ENCODE data around the gene BMERB1. TPM values are rescaled to one million over a fixed set of nuclear protein-coding genes. Genes with fewer than 3 reads are reported as not detected.

The BMERB1 gene
- total and polyA plus RNA-seq, 7 donors = 26.6 to 133 (median 41.3) TPM

DNA sequence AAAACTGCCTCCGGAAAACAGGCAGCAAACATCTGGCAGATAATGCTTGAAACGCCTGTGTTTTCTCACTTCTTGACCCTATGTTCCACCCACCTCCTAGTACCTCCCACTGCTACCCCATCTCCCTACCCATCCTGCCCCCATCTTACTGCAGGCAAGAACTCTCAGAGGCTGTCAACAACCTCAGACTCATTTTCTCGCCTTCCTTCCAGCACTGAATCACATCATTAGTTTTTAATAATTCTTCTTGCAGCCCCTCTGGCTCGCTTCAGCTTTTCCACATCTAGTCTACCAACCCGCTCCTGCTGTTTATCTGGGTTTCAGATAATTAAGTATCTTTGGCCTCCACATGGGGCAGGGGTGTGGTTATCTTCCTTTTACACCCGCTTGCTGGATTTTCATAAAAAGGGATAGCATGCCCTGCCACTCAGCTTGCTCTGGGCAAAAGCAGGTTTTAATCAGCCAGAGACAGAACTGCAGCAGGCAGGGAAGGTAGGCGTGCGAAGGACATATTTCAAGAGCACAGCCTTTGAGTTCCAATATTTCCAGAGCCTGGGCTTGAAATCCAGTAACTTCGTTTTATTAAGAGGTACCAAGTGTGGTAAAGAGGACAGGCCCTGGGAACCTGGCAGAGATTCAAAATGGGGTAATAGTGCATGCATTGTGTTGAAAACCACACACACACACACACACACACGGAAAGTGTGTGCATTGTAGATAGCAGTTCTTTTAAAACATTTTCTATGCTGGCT, 87.5 kb downstream of the BMERB1 start:
- no peaks in the 10 kb centered on the region for H3K36me3 ChIP-seq (ENCODE audit: insufficient read depth in 1 of 2, low read depth in 1 of 2)
- peak overlapping the region; percentile 74 for H3K27ac ChIP-seq
- H3K4me3 ChIP-seq = no peak overlapping the region
- 73 to 78% (median 77%) methylated on average over 10 of the region's 10 CpGs for WGBS, 3 donors
- TF ChIP-seq, protein P1, sequence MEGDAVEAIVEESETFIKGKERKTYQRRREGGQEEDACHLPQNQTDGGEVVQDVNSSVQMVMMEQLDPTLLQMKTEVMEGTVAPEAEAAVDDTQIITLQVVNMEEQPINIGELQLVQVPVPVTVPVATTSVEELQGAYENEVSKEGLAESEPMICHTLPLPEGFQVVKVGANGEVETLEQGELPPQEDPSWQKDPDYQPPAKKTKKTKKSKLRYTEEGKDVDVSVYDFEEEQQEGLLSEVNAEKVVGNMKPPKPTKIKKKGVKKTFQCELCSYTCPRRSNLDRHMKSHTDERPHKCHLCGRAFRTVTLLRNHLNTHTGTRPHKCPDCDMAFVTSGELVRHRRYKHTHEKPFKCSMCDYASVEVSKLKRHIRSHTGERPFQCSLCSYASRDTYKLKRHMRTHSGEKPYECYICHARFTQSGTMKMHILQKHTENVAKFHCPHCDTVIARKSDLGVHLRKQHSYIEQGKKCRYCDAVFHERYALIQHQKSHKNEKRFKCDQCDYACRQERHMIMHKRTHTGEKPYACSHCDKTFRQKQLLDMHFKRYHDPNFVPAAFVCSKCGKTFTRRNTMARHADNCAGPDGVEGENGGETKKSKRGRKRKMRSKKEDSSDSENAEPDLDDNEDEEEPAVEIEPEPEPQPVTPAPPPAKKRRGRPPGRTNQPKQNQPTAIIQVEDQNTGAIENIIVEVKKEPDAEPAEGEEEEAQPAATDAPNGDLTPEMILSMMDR (IDR thresholded peaks at IDR 0.05) = no peak
- peaks cover 39% of the 10 kb centered on the region for H3K4me1 ChIP-seq
- no peaks in the 10 kb centered on the region for H3K9me3 ChIP-seq
- H3K27me3 ChIP-seq (ENCODE audit: insufficient read depth in 3 of 3, low read length in 2 of 3) = no peaks in the 10 kb centered on the region
- no peak for ATAC-seq
- intact Hi-C loops (cut with DNase I) = loop anchor here (2.0 to 5.0 kb wide), 2 partner anchors 85 to 119 kb away; no protein-coding TSS in a partner anchor
- DNase-seq = no peak

DNA sequence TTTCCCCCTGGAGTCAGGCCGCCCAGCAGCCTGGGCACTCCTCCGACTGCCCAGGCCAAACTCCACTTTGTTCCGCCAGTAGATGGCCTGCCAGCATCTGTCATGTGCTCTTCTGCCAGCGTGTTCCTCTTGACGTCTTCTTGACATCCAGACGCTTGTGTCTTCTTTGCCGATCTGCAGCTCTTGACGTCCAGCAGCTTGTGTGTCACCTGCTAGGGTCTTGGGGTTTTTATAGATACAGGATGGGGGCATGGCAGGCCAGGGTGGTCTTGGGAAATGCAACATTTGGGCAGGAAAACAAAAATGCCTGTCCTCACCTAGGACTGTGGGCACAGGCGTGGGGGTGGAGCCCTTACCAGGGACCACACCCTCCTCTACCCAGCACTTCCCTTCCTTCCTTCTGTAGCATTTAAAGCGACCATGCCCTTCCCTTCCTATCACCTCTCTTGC, 88.7 kb downstream of the BMERB1 start:
- peak; percentile 51 to 82 for DNase-seq
- TF ChIP-seq, protein P1 (IDR thresholded peaks at IDR 0.05) = peak; percentile 29
- peaks cover 37% of the 10 kb centered on the region for H3K4me1 ChIP-seq
- peak overlapping the region; percentile 74 for H3K27ac ChIP-seq
- intact Hi-C loops (cut with DNase I) = loop anchor here in 1 of 2 donors (5.0 kb wide), 1 partner anchor 84 kb away; no protein-coding TSS in a partner anchor
- H3K36me3 ChIP-seq (ENCODE audit: insufficient read depth in 1 of 2, low read depth in 1 of 2) = no peaks in the 10 kb centered on the region
- ATAC-seq = peak; percentile 65 to 79 (median 72)
- H3K9me3 ChIP-seq = no peaks in the 10 kb centered on the region
- H3K27me3 ChIP-seq (ENCODE audit: insufficient read depth in 3 of 3, low read length in 2 of 3) = no peaks in the 10 kb centered on the region
- H3K4me3 ChIP-seq = peak overlapping the region; percentile 20
- 33 to 52% (median 33%) methylated on average over 10 of the region's 10 CpGs for WGBS, 3 donors

GRCh38 chr16:15523939-15524338, 89.6 kb downstream of the BMERB1 start:
- Histone ChIP-seq H3K36me3 (ENCODE audit: insufficient read depth in 1 of 2, low read depth in 1 of 2) (no peaks in the 10 kb centered on the region), H3K27ac (peak overlapping the region; percentile 74), H3K9me3 (no peaks in the 10 kb centered on the region), H3K4me1 (peaks cover 30% of the 10 kb centered on the region), H3K4me3 (no peak overlapping the region), H3K27me3 (ENCODE audit: insufficient read depth in 3 of 3, low read length in 2 of 3) (no peaks in the 10 kb centered on the region)
- ATAC-seq (peak; percentile 79 to 85 (median 82)), DNase-seq (no peak)
- intact Hi-C loops (cut with DNase I) = loop anchor here in 1 of 2 donors (5.0 kb wide), 1 partner anchor 83 kb away; no protein-coding TSS in a partner anchor
- 35 to 77% (median 47%) methylated on average over 4 of the region's 4 CpGs for whole genome bisulfite sequencing, 3 donors
- TF ChIP-seq, protein P1 (IDR thresholded peaks at IDR 0.05) = no peak

DNA sequence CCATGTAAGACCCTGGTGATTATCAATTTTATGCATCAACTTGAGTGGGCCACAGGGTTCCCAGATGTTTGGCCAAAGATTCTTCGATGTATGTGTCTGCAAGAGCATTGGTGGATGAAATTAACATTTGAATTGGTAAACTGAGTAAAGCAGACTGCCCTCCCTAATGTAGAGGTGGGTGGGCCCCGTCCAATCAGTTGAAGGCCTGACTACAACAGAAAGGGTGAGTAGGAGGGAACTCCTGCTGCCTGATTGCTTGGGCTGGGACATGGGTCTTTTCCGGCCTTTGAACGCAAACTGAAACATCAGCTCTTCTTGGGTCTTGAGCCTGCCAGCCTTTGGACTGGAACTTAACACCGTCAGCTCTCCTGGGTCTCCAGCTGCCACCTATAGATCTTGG, 90.6 kb downstream of the BMERB1 start:
- intact Hi-C loops (cut with DNase I) = loop anchor here in 1 of 2 donors (5.0 kb wide), 1 partner anchor 82 kb away; no protein-coding TSS in a partner anchor
- no peak for ATAC-seq
- Histone ChIP-seq H3K9me3 (no peaks in the 10 kb centered on the region), H3K4me3 (no peak overlapping the region), H3K36me3 (ENCODE audit: insufficient read depth in 1 of 2, low read depth in 1 of 2) (peaks cover 0 to 2% of the 10 kb centered on the region in 2 donors), H3K27me3 (ENCODE audit: insufficient read depth in 3 of 3, low read length in 2 of 3) (no peaks in the 10 kb centered on the region), H3K27ac (peak overlapping the region; percentile 74), H3K4me1 (peaks cover 24% of the 10 kb centered on the region)
- 74 to 95% (median 86%) methylated on average over 5 of the region's 5 CpGs for WGBS, 3 donors
- DNase-seq = no peak
- TF ChIP-seq, protein P1 (IDR thresholded peaks at IDR 0.05) = no peak
